T-helper 22 cell (primary cell): Measurements from ENCODE around the gene MB.
"Not testable (repeated sequence)": the region's sequence is repeated elsewhere in the genome, so short reads cannot be mapped to it uniquely, and the experiment has no call there.

Experiments
- DNase-seq: peaks from one replicate; pipeline ENCODE4 v3.0.0-alpha.2; 2020; ENCODE audit warnings: low read depth

Gene MB

DNA sequence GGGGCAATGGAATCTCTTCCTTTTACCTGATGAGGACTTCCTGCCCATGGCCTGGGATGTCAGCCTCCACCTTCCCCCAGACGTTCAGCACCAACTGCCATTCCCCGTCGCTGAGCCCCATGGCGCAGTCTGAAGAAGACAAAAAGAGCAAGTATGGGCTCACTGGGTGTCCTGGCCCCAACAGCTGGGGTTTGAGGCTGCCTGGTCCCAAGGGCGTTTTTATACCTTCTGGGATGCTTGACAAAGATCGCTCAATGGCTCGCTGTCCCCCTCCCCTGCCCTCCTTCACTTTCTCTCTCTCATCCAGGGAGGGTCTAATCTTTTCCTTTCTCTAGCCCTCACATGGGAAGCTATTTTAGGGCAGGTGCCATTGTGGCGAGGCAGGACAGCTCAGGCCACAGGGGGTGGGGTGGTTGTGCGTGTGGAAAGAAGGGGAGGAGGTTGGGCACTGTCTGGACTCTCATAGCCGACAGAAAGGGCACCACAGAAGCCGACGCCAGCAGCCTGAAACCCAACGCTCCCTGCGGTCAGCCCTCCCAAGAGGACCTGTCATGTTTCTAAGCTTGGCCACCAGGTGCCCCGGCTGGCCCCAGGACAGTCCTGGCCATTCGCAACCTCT lies at the start of gene MB:
TSS of gene MB (minus strand) at position 193 of the 619 bp plus-strand sequence. CDS start at position 121, 72 bp downstream.
- DNase-seq, result no peak

DNA sequence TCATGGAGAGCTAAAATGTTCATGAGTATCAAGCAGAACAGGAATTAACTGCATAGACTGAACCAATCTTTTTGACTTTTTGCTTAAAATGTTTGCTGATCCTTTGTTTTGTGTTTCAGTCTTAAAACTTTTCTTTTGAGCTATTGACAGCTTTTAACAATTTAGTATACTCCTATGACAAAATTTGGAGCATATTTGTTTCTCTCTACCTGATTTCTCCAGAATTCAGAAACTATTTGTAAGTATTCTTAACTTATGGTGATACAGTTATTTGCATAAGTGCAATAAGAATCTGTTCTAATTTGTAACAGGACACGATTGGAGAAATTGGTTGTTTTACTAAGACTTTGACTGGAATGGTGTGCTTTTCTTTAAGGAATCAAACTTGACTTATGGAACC lies 49.6 kb upstream of the MB start:
- not testable (repeated sequence) for DNase-seq

DNA sequence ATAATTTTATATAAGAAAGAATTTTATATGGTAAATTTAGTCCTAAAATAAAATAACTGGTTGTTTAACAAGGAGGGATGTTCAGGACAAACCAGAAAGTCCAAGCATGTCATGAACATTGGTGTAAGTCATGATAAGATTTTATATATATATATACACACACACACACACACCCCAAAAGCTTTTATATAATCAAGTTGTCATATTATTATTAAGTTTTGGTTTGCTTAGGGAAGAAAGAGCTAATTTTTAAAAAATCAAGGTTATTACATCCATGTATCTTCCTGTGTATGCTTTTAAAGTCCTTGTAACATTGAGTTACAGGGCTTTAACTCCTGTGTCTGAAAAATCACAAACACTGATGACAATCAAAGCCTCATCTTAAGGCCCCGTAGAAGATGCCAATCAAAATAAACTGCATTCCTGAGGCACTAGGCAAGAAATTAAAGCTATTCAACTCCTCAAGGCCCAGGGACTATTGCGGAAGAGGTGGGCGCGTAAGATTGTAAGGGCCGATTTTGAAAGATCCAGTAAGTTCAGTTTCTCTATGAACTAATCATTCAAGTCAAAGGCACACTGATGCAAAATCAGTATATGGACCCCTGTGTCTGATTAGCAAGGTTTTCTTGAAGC lies 47.9 kb upstream of the MB start:
- no peak for DNase-seq

DNA sequence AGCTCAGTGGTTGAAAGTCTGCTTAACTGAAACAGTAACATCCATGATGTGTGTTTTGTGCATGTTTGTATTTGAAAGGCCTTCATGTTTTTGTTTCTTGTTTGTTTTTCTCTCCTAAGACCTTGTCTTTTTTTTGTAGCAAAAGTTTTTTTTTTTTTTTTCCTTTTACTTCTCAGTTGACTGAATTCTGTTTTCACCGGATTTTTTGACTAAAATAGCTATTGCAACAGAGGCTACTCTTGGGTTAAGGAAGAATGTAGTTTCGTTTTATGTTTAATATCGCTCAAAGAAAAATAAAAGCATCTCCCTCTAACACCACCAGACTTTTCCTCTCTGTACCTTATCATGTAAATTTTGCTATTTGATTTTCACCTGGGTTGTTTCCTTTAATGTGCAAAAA lies 46.2 kb upstream of the MB start:
- DNase-seq, result no peak

DNA sequence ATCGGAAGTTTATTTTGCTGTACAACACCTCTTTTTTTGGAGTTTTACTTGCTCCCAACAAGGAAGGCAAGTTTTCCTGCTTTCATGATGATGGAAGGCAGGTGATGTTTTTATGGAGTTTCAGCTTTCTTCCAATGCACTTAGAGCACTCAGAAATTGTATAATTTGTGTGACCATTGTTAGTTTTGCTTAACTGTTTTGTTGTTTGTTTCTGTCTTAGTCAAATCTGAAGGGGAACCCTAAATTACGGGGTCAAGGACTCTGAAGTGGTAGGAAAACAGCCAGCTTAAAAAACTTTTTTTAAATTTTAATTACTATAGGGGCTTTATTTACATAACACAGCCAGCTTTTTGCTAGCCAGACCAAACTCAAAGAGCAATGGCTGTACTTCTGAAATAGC lies 45.8 kb upstream of the MB start:
- DNase-seq, result no peak

DNA sequence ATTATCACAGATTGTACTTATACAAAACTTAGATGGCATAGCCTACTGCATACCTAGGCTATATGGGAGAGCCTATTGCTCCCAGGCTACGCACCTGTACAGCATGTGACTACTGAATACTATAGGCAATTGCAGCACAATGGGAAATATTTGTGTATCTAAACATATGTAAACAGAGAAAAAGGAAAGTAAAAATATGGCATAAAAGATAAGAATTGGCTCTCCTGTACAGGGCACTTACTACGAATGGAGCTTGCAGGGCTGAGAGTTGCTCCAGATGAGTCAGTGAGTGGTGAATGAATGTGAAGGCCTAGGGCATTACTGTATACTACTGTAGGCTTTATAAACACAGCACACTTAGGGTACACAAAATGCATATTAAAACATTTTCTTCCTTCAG lies 44.3 kb upstream of the MB start:
- DNase-seq, result peak; percentile 12

DNA sequence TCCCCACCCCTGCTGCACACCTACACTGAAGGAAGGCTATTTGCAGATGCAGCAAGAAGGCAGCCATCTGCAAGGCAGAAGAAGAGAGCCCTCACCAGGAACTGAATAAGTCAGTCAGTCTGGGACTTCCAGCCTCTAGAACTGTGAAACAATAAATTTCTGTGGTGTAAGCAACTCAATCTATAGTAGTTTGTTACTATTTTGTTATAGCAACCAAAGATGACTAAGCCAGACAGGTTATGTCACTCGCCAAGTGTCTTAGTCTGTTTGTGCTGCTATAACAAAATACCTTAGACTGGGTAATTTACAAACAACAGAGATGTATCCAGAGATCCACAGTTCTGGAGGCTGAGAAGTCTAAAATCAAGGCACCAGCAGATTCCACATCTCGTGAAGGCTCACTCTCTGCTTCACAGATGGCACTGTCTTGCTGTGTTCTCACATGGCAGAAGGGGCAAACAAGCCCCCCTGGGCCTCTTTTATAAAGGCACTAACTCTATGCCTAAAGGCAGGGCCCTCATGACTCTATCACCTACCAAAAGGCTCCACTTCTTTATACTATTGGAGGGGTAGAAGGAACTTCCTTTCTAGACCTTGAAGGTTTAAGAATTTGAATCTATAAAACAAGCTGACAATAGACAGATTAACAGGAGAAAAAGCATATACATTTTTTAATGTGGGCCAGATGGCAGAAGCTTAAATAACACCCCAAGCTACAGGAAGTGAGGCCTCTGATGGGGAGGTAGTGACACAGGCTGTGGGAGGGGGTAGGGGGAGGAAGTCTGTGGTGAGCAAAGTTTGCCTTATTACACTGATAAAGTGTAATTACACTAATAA lies 43.4 kb upstream of the MB start:
- DNase-seq, result peak; percentile 75

DNA sequence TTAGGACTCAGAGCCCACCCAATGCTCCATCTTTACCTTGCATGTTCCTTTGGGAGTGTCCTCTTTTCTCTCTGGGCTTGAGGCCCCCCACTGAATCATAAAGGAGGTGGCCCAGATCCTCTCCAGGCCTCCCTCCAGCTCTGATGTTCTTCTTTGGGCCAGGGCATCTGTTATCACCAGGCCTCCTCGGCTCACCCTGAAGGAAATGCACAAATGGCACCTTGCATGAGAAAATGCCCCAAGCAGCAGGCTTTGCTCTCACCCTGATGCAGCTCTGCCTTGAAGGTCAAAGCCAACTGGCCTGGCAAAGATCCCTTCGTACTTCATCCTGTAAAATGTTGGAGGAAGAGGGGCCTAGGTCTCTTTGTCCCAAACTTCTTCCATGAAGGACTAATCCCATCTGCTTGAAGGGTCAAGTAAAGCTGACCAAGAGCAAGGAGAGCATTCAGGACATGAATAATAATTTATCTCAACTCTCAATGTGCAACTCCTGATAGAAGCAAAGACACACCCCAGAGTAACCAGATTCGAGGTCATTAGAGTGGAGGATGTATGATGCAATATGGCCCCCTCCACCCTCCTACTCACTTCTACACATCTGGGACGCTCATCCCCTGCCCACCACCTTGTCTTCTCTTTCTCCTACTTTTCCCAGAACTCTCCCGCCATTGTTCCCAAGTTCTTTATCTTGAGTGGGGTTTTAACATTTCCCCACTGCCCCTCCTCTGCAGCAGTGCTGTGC lies 40.6 kb upstream of the MB start:
- DNase-seq, result no peak

DNA sequence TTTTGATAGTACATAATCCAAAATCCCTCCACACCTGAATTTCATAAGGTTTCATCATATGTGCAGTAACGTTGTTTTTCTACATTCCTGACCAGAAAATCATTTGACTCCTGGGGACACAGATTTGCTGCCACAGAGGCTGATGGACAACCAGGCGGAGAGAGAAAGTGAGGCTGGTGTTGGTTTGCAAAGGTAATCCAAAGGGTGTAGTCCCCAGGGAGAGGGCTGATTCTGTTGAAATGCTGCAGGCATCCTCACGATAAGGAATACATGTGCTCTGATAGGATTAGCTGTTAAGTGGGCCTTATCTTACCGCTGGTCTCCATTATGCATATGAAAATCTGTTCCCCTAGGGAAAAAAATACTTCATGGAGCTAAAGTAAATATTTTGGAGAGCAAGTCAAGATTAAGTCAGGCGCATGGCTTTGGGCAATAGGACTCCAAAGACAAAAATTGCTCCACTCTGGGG lies 39.2 kb upstream of the MB start:
- no peak for DNase-seq

DNA sequence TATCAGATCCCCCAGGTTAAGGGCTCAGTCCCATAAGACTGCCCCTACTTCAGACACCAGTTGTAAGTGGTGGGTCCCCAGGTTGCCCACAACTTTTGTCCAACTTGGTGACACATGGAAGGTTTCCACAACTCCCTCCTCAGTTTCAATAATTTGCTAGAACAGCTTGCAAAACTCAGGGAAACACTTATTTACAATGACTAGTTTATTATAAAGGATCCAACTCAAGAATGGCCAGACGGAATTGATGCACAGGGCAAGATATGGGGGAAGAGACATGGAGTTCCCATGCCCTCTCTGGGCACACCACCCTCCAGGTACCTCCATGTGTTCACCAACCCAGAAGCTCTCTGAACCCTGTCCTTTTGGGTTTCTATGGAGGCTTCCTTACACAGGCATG lies 36.7 kb upstream of the MB start:
- no peak for DNase-seq

DNA sequence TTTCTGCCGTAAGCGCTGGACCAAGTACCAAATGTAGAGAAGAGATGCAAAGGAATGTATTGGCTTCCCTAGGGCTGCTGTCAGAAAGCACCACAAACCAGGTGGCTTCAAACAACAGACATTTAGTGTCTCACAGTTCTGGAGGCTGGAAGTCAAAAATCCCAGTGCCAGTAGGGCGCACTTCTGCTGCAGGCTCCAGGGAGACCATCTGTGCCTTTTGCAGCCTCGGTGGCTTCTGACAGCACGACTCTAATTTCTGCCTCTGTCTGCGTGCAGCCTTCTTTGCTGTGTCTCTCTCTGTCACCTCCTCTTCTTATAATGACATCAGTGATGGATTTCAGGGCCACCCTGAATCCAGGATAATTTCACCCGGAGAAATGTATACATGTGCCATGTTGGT lies 34.0 kb upstream of the MB start:
- DNase-seq, result no peak

DNA sequence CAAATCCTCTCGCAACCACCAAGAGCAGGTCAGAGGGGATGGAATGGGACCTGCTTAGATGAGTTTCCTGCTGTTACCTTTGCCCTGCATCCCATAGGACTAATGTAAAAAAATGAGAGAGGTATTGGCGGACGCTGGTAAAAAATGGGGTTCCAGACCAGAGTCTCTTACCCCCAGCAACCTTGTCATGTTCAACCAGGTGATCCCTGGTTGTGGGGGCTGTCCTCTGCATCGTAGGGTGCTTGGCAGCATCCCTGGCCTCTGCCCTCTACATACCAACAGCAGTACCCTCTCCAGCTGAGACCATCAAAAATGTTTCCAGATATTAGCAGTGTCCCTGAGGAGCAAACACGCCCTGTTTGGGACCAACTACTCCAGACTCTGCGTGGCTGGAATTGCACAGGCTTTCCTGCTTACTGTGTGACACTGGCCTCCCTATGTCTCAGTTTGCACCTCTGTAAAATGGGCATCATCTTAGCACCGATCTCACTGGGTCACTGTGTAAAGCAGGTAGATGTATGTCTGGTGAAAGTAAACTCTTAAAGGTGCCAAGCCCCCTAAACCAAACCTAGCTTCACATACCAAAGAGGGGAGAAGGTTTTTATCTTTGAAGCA lies 32.6 kb upstream of the MB start:
- no peak for DNase-seq

DNA sequence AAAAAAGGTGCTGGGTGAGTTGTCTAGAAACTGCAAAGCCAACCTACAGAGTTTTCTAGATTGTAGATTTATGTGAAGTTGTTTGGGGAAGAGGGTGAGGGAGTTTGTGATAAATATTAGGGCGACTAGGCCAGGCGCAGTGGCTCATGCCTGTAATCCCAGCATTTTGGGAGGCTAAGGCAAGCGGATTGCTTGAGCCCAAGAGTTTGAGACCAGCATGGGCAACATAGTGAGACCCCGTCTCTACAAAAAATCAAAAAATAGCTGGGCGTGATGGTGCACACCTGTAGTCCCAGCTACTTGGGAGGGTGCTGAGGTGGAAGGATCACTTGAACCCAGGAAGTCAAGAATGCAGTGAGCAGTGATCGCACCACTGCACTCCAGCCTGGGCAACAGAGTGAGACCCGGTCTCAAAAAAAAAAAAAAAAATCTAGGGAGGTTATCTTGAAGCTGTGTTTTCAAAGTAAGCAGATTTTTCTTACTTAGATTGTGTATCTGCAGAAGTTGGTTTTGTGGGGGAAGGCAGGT lies 32.0 kb upstream of the MB start:
- no peak for DNase-seq

DNA sequence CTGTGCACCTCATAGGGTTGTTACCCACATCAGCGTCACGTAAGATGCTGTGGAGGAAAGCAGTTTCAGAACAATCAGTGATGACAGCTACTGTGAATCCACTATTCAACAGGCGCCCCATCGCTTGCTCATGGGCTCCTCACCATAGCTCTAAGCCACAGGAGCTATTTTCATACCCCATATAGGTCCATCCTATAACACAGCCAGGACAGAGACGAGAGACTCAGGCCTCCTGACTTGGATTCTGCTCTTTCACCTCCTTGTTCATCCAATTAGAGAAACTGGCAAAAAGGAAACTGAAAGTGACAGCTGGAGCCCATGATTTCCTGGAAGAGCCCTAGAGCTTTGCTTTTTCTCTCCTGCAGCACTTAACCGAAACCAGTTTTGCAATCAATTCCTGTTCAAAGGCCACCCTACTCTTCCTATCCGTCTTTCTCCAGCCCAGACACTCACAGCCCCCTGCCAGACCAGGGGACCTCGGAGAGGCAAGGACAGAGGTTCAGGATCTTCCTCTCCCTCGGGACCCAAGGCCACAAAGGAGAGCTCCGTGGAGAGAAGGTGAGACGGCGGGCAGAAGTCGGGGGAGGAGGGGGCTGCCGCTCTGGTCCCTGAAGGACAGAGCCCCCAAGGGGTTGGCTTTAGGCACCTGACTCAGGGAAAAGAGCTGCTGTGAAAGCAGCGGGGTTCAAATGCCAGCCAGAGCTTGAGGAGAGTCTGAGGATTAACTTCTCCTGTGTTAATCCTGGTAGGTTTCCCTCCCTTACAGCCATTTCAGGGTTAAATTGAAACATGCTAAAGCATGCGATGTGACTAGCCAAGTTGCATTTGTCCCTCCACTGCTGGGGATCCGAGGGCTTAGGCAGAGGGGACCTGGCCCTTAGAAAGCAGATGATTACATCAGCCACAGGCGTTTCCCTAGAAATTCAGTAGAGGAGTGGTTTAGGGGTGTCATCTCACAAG lies 31.2 kb upstream of the MB start, which contains the start of gene APOL6:
TSS of gene APOL6 (plus strand) at position 381 of the 960 bp plus-strand sequence. CDS start 7,980 bp downstream, outside the sequence.
- DNase-seq, result no peak

DNA sequence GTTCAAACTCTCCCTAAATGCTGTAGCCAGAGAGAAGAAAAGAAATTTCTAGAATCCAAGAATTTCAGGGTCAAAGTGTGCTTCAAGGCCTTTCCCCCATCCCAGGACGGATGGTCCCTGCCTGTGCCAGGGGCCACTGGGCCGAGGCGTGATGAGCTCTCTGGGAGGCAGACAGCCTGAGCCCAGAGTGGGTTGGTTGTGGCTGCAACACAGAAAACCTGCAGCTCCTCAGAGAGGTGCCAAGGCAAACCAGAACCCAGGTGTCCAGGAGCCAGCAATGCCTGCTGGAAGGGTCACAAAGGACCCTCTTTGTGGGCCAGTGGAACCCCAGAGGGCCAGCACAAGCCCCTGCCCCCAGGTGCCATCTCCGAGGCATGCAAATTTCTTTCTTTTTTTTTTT lies 28.5 kb upstream of the MB start:
- DNase-seq, result no peak

DNA sequence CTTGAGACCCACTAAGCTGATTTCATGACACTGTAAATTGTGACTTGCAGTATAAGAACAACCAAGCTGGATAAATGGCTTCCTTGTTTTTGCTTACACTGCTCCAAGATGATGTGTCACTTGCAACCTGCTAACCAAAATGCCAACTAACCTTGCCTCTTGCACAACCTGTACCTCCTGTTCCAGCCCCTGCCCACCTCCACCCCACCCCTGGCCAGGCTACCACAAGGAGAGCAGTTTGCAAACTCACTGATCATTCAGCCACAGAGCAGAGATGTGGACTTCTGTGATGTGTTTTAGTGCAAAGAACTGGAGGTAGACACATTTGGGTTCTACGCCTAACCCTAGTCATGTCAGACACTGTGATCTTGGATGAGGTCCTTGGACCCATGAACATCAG lies 26.9 kb upstream of the MB start:
- DNase-seq, result no peak

DNA sequence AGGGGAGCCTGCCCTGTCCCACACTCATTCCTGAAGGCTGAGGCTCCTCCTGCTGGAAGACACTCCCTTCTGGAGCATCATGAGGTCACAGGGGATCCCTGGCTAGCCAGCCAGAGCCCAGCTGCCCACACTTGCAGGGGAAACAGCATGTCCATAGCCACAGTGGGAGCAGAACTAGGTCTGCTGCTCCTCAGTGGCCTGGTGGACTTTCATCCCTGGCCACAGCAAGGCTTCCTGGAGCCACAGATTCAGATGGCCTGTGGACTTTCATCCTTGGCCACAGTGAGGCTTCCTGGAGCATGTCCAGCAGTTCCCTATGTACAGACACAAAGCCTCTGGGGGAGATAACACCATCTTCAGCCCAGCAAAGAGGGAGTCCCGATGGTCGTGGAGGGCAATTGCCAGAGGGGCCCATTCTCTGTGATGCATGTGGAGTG lies 25.2 kb upstream of the MB start:
- DNase-seq, result no peak

DNA sequence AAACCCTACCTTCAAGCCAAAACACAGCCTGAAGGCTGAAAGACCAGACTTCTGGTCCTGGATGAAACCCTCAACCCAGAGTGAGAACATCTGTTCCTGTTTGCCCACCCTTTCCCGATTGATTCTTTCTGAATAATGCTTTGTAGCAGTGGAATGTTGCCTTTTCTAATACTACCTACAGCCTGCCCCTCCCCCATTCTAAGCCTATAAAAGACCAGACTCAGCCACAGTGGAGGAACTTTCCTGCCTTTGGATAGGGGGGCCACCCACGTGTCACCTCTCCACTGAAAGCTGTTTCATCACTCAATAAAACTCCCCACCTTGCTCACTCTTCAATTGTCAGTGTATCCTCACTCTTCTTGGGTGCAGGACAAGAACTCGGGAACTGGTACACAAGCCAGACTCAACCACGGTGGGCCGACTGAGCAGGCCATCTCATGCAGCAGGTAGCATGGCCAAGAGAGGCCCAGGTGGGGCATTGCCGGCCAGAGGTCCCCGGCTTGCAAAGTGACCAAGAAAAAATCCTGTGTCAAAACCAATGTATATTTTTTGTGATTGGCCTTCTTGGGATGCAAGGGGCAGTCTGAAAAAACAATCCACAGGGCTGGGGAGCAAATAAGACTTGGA lies 24.5 kb upstream of the MB start:
- DNase-seq, result no peak

DNA sequence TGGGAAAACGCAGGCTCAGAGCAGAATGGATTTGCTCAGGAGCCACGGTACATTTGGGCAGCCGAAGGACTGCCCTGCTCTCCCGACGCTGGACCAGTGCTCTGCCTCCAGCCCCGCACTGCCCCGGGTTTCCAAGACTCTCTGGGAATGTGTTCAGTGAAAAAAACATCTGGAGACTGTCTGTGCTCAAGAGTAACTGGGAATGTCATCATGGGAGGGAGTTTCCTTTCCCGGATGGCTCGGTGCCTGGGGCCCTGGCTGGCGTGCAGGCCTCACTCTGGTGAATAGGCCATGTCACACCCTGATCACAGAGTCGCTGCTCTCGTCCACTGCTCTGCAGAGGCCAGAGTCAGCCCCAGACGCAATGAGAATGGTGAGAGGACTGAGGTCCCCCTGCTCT lies 21.3 kb upstream of the MB start:
- DNase-seq, result no peak

DNA sequence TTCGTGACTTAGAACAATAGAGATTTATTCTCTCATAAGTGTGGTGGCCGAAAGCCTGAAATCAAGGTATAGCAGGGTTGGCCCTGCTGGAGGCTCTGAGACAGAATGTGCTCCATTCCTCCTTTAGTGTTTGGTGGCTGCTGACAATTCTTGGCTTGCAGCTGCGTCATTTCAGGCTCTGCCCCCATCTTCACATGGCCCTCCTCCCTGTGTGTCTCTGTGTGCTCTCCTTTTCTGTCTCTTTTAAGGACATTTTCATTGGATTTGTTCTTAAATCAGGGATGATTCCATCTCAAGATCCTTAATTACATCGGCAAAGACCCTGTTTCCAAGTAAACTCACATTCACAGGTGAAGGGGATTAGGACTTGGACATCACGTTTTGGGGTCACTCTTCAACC lies 20.9 kb upstream of the MB start:
- no peak for DNase-seq
